Measurements from ENCODE around the gene RAD51.

The RAD51 gene

GRCh38 chr15:40697916-40698315 is 2.9 kb downstream of the RAD51 start:
- ATAC-seq = no peak

GRCh38 chr15:40702077-40702476 is 7.1 kb downstream of the RAD51 start:
- TF ChIP-seq CSDC2 (CRISPR knock-in tag; IDR thresholded peaks at IDR 0.05) (no peak), BACH2 (CRISPR knock-in tag; IDR thresholded peaks at IDR 0.05; ENCODE audit: borderline replicate concordance) (no peak), ARNTL (CRISPR knock-in tag; IDR thresholded peaks at IDR 0.05; ENCODE audit: borderline replicate concordance, low read depth) (no peak), ESRRG (CRISPR knock-in tag; IDR thresholded peaks at IDR 0.05) (no peak), ISL1 (CRISPR knock-in tag; IDR thresholded peaks at IDR 0.05) (no peak), TCF4 (CRISPR knock-in tag; IDR thresholded peaks at IDR 0.05; ENCODE audit: borderline replicate concordance) (no peak), POU6F1 (CRISPR knock-in tag; IDR thresholded peaks at IDR 0.05; ENCODE audit: borderline replicate concordance, low read depth) (no peak)
- ATAC-seq = no peak

More at GRCh38 chr15:40697916-40698315, 2.9 kb downstream of the RAD51 start:
- TF ChIP-seq CREB5 (CRISPR knock-in tag; IDR thresholded peaks at IDR 0.05; ENCODE audit: low read depth) = no peak
- no peak for TF ChIP-seq TCF4 (CRISPR knock-in tag; IDR thresholded peaks at IDR 0.05; ENCODE audit: borderline replicate concordance)
- TF ChIP-seq ZC3H10 (CRISPR knock-in tag; IDR thresholded peaks at IDR 0.05) = no peak
- no peak for TF ChIP-seq TSHZ2 (CRISPR knock-in tag; IDR thresholded peaks at IDR 0.05)
- no peak for TF ChIP-seq SNAI2 (CRISPR knock-in tag; IDR thresholded peaks at IDR 0.05)
- no peak for TF ChIP-seq RARB (CRISPR knock-in tag; IDR thresholded peaks at IDR 0.05)
- no peak for TF ChIP-seq CSRNP3 (CRISPR knock-in tag; IDR thresholded peaks at IDR 0.05)
- no peak for TF ChIP-seq ZFP30 (CRISPR knock-in tag; IDR thresholded peaks at IDR 0.05)

GRCh38 chr15:40706121-40706520 is 11.1 kb downstream of the RAD51 start:
- TF ChIP-seq ZNF70 (CRISPR knock-in tag; IDR thresholded peaks at IDR 0.05) (no peak), GLIS3 (CRISPR knock-in tag; IDR thresholded peaks at IDR 0.05) (no peak), CSRNP3 (CRISPR knock-in tag; IDR thresholded peaks at IDR 0.05) (no peak), ZFP30 (CRISPR knock-in tag; IDR thresholded peaks at IDR 0.05) (no peak), ESRRG (CRISPR knock-in tag; IDR thresholded peaks at IDR 0.05) (no peak), TSHZ2 (CRISPR knock-in tag; IDR thresholded peaks at IDR 0.05) (no peak), ZNF565 (CRISPR knock-in tag; conservative IDR thresholded peaks at IDR 0.05; ENCODE audit: low read depth) (no peak), ZNF8 (CRISPR knock-in tag; IDR thresholded peaks at IDR 0.05) (no peak), ZC3H10 (CRISPR knock-in tag; IDR thresholded peaks at IDR 0.05) (no peak), CREB5 (CRISPR knock-in tag; IDR thresholded peaks at IDR 0.05; ENCODE audit: low read depth) (no peak), POU6F1 (CRISPR knock-in tag; IDR thresholded peaks at IDR 0.05; ENCODE audit: borderline replicate concordance, low read depth) (no peak), CSDC2 (CRISPR knock-in tag; IDR thresholded peaks at IDR 0.05) (no peak), PPARA (CRISPR knock-in tag; IDR thresholded peaks at IDR 0.05; ENCODE audit: borderline replicate concordance) (no peak), RARB (CRISPR knock-in tag; IDR thresholded peaks at IDR 0.05) (no peak)
- ATAC-seq = no peak

Measured in SK-N-SH treated with all-trans-retinoic acid at 6 μM for 48 hours (cell line).